Embryonic facial prominence (tissue), 1 donor: ENCODE results near the gene AFG1L.
"Not testable (repeated sequence)": the region's sequence is repeated elsewhere in the genome, so short reads cannot be mapped to it uniquely, and the experiment has no call there.

Experiments
- DNase-seq: peaks from one replicate; pipeline ENCODE4 v3.0.0-alpha.2; 2016; ENCODE audit errors: extremely low spot score

AFG1L gene

DNA sequence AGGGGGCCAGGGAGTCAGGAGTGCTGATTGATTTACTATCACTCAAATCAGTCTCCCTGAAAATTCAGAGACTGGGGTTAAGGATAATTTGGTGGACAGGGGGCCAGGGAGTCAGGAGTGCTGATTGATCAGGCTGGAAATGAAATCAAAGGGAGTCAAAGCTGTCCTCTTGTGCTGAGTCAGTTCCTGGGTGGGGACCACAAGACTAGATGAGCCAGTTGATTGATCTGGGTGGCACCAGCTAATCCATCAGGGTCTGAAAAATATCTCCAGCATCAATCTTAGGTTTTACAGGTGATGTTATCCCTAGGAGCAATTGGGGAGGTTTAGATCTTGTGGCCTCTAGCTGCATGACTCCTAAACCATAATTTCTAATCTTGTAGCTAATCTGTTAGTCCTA lies 6.1 kb upstream of the AFG1L start:
- no peak for DNase-seq

DNA sequence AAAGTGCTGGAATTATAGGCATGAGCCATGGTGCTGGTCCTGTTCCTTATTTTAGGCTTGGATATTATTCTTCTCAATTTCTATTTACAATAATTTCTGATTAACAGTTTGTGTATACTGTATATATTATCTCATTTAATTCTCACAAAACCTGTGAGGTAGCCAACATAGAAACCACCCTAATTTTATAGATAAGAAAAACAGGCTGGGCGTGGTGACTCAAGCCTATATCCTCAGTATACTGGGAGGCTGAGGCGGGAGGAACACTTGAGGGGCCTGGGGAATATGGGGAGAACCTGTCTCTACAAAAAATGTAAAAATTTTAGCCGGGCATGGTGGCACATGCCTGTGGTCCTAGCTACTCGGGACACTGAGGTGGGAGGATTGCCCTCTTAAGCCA lies 3.8 kb upstream of the AFG1L start:
- no peak for DNase-seq

DNA sequence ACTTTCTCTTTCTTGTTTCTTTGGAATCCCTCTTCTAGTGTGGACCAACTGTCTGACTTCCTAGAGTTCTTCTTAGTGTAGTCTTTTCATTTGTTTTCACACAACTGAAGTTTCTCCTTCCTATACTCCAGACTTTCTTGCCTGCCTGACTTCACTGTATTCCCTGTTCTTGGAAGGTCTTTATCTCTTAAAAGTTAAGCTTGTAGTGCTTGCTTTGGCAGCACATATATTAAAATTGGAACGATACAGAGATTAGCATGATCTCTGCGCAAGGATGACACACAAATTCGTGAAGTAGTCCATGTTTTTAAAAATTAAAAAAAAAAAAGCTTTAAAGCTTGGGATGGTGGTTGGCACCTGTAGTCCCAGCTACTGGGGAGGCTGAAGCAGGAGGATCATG lies 2.3 kb upstream of the AFG1L start:
- not testable (repeated sequence) for DNase-seq

DNA sequence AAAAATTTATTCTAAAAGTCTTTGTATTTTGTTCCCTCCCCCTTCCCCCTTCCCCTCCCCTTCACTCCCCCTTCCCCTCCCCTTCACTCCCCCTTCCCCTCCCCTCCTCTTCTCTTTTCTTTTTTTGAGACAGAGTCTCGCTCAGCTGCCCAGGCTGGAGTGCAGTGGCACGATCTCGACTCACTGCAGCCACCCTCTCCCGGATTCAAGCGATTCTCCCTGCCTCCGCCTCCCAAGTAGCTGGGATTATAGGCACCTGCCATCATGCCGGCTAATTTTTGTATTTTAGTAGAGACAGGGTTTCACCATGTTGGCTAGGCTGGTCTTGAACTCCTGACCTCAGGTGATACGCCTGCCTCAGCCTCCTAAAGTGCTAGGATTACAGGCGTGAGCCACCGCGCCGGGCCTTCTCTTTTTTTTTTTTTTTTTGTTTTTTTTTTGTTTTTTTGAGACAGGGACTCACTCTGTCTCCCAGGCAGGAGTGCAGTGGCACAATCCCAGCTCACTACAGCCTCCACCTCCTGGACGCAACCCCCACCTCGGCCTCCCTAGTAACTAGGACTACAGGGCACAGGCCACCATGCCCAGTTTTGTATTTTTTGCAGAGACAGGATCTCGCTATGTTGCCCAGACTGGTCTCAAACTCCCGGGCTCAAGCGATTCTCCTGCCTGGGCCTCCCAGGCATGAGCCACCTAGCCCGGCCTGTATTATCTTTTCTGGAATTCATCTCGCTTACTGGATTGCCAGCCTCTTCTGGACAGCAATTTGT lies 1.1 kb upstream of the AFG1L start:
- DNase-seq: no peak

DNA sequence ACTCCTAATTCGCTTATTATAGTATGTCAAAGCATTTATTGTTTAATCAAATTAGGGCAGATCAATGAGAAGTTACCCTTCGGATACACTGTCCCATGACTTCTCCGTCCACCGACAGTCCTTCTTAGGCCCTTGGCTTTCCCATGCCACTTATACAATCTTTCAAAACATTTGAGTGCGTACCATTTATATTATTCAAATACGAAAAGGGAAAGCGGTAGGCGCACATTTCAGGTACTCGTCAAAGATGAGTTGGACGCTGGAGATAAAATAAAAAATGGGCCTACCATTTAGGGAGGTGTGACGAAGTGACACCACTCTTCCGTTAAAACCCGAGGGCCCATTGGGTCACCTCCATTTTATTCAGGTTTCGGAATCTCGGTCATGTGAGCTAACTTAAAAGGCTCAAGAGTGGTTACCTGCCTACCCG lies 542 bp upstream of the AFG1L start:
- DNase-seq: no peak

DNA sequence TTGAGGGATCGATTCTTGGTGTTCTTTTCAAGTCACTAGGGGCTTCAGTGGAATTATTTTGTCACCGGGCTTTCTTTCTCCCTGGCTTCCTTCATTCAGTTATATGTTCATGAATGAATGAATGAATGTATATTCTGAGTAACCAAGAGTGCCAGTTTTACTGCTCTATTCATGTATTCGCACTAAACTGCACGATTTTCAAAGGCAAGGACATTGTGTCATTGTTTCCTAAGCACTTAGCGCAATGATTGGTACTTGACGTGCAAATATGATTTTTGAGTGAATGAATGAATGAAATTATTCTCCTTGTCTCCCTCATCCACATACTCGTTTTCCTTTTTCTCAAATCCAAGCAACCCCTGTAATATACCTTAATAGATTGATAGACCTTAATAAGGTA lies 822 bp downstream of the AFG1L start:
- no peak for DNase-seq

DNA sequence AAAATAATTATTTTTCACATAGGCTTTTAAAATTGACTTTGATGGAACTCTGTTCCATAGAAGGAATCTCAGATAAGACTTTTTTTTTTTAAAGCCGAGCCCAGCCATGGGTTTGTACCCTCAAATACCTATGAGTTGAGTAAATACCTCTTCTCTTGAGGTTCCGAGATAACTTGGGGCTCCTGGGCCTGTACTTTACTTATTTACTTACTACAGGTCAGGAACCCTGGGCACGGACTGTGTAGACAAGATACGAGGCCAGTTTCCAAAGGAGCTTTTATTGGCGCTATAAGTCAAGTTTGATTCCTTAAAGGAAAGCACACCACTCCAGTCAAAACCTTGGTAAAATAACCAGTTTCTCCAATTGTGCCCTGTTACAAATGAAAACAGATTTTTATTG lies 7.5 kb downstream of the AFG1L start:
- DNase-seq: no peak

DNA sequence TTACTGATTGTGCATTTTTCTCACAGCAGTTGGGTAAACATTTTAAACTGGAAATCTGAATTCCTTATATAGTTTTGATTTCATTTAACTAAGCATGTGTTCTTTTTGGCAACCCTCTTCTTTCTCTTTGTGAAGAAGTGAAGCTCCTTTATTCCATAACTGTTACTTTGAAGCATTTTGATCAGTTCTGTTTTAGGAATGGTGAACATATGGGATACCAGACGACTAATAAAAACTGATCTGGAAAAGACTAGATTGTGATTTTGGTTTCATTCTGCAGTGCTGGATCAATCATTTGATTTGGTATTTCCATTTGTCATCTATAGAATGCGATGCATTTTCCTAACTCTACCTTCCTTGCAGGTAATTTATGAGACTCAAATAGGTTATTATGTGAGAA lies 9.8 kb downstream of the AFG1L start:
- no peak for DNase-seq

DNA sequence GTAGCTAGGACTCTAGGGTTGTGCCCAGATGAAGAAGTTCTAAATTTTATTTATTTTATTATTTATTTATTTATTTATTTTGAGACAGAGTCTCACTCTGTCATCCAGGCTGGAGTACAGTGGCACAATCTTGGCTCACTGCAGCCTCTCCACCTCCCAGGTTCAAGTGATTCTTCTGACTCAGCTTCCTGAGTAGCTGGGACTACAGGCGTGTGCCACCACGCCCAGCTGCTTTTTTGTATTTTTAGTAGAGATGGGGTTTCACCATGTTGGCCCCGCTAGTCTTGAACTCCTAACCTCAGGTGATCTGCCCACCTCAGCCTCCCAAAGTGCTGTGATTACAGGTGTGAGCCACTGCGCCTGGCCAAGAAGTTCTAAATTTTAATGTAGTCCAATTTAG lies 13.8 kb downstream of the AFG1L start:
- DNase-seq: not testable (repeated sequence)

DNA sequence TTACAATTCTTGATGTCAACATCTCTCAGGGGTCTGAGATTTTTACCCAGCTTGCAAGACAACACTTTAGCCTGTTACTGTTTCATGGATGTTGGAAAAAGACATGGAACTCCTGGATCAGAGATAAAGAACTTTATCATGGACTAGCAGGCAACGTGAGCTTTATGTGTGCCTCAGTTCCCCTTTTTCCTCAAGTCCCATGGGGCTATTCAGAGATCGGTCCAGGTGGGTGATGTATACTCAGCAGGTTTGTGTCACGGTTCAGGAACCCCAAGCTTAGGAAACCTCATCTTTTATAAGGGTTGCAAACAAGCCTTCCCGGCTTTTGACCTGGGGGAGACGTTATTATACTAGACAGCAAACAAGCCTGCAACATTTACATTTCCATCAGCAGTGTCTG lies 15.0 kb downstream of the AFG1L start:
- DNase-seq: no peak

DNA sequence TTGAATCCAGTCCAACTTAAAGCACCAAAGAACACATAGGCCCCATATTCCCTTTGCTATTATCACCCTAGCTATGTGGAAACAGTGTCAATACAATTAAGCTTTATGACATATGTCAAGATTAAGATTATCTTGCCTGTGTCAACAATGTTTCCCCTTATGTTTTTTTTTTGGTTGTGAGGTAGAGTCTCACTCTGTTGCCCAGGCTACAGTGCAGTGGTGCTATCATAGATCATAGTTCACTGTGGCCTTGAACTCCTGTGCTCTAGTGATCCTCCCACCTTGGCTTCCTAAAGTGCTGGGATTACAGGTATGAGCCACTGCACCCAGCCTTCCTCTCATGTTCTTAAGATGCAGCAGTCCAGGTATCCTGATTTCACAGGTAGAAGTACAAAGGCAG lies 17.8 kb downstream of the AFG1L start:
- DNase-seq: no peak

DNA sequence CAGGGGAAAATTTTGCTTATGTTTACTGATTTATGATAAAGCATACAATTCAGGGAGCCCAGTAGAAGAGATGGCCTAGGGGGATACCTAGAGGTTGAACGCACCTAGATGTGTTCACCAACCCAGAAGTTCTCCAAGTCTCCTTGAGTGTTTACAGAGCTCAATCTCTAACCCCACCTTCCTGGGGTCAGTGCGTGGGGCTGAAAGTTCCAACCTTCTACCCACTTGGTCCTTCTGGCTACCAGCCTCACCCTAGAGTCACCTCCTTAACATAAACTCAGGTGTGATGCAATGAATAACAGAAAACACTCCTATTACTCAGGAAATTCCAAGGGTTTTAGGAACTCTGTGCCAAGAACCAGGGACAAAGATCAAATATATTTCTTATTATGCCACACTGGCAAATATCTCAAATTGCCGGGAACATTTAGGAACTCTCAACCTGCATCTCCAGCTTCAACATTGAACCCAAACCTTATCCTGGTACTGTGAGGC lies 26.4 kb downstream of the AFG1L start:
- DNase-seq: no peak

DNA sequence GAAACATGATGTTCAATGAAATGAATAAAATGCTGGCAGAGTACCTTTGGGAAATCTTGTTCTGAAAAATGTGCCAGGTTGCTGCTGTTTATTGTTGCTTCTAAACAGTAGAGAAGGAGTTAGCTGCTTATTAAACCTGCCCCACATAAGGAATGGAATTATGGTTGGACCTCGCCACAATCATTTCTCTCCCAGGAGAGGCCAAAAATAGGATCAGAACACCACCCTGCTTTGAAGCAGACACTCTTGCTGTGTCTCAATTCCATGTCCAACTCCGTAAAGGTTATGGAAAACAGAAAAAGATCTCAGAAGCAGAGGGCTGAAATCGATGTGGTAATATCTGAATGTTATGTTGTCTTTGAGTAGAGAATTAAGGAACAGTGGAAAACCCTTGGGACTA lies 27.9 kb downstream of the AFG1L start:
- no peak for DNase-seq

DNA sequence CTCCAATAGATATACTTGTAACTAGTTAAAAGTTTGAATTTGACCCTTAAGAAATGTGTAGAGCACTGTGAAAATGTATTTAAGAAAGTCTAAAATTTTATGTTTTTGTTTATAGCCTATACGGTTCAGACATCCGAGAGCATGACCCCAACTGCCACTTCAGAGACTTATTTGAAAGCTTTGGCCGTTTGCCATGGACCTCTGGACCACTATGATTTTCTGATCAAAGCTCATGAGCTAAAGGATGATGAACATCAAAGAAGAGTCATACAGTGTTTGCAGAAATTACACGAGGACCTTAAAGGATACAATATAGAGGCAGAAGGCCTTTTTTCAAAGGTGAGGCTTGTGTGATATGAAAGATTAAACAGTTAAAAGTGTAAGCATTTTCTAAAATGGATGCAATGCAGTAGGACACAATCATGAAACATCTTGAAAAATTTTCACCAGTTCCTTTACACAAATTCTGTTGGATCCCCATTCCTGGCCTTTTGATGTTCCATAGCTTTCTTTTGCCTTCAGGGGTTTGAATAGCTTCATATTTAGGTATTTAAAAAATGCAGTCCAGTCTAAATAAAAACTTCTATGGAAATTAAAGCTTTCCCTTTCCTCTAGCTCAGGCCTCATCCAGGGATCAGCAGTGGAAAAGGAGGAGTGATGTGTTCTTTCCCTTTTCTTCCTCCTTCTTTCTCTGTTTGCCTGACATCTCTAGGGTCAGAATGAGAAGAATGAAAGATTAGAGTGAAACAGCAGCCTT lies 29.0 kb downstream of the AFG1L start:
- no peak for DNase-seq

DNA sequence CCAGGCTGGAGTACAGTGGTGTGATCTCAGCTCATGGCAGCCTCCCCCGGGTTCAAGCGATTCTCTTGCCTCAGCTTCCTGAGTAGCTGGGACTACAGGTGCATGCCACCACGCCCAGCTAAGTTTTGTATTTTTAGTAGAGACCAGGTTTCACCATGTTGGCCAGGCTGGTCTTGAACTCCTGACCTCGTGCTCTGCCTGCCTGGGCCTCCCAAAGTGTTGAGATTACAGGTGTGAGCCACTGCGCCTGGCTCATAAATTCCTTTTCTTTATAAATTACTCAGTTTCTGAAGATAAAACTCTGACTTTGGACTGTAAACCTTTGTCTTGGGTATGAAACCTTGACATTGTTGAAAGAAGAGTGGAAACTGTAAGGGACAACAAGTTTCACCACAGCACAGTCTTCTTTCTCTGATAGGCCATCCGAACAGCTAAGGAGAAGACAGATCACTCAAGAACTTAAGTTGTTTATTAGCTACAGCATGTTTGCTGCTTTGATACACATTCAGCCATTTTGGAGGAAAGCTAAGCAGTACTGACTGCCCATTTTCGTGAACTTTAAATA lies 35.4 kb downstream of the AFG1L start:
- DNase-seq: not testable (repeated sequence)

DNA sequence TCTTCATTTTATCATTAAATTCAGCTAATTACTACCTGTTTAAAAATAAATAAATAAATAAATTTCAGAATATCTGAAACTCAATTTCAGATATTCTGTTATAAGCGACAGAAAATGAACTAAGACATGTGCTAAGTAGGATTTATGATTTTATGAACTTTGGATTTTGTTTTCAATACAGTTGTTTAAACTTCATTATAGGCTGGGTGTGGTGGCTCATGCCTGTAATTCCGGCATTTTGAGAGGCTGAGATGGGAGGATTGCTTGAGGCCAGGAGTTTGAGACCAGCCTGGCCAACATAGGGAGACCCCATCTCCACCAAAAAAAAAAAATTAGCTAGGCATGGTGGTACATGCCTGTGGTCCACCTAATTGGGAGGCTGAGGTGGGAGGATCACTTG lies 36.0 kb downstream of the AFG1L start:
- DNase-seq: no peak

DNA sequence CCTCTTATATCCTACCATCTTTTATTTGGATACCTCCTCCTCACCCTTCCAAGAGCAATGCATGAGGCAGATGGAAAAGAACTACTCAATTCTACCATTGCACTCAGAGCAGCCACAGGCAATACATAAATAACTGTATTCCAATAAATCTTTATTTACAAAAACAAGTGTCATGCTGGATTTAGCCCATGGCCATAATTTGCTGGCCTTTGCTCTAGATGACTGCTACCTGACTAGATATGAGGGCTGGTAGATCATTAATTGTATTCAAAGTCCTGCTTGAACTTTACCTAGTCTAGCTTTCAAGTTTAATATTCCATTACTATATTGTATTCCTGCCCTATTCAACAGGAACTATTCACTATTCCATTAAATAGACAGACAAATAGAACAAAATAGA lies 37.1 kb downstream of the AFG1L start:
- no peak for DNase-seq

DNA sequence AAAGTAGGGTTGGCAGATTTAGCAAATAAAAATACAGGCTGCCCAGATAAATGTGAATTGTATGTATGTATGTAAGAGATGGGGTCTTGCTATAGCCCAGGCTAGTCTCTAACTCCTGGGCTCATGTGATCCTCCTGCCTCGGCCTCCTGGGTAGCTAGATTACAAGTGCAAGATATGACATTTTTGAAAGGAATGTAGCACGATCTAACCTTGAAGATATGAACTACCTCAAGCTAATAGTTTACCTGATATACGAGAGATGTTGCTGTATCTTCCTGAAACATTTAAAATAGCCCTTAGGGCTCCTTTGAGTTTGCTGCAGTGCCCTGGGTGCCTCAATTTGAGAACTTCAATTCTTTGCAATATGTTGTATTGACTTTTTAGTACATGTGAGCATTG lies 42.1 kb downstream of the AFG1L start:
- DNase-seq: no peak

DNA sequence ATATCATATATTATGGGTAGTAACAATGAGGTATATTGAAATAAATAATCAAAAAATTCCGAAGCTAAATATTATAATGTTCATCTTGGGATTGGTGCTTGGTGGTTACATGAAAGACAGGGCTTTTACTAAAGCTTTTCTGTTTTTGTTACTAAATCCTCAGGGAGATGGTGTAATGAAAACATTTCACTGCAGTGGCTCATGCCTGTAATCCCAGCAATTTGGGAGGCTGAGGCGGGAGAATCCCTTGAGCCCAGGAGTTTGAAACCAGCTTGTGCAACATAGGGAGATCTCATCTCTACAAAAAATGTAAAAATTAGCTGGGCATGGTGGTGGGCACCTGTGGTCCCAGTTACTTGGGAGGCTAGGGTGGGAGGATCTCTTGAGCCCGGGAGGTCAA lies 42.9 kb downstream of the AFG1L start:
- DNase-seq: no peak

DNA sequence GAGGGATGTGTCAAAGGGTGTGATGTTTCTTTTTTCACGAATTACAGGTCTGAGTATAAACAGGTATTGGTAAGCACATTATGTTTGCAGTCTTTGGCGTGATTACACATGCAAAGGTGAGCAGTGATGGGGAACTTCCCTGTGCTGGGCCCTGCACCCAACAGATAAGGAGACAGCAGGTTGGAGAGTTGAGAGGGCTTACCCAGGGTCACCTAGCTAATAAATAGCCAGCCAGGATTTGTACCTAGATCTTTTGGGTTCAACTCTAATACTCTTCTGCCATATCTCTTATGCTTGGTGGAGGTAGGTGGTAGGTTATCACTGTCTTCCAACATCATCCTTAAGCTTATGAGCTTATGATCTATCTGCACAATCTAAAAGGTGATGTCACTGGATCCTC lies 46.5 kb downstream of the AFG1L start:
- no peak for DNase-seq

DNA sequence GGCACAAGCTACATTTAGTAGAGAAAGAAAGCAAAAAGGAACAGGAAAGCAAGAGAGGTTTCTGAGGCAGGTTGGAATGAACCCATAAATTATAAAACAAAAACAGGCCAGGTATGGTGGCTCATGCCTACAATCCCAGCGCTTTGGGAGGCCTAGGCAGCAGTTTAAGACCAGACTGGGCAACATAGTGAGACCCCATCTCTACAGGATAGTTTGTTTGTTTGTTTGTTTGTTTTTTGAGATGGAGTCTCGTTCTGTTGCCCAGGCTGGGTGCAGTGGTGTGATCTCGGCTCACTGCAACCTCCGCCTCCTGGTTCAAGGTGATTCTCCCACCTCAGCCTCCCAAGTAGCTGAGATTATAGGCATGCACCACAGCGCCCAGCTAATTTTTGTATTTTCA lies 49.0 kb downstream of the AFG1L start:
- no peak for DNase-seq

DNA sequence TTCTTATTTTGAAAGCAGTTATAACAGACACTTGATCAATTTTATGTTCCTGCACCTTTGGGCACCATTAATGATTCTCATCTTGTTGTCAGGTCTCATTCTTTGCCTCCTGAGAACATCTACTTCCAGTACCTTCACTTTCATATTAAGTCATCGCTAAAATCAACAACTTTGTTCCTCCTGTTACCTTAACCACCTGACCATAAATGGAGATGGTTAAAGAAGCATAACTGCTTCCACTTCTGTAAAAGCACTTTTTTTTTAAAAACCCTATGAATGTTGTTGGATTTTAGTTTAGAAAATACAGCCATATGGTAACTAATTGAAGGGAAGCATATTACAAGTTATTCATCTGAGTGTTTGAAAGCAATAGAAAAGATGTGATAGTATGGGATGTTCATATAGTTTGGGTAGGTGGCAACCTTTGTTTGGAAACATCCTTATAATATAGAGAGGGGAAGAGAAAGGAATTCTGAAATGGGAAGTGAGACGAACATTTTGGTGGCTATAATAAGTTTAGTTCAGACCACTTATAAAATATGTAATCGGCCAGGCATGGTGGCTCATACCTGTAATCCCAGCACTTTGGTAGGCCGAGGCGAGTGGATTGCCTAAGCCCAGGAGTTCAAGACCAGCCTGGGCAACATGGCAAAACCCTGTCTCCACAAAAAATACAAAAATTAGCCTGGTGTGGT lies 53.9 kb downstream of the AFG1L start:
- no peak for DNase-seq
